ENCODE measurements around the gene GCGR. TPM values are rescaled to one million over a fixed set of nuclear protein-coding genes. Genes with fewer than 3 reads are reported as not detected.
A peak's percentile ranks its signal among the peaks of the same experiment; 100 is the strongest.

Gene GCGR
- total and polyA plus RNA-seq, 2 of the 13 experiments (the other 11 are each of a cell fraction or from before 2014, with no cell fraction given), result 0.04 to 0.13 TPM

- no peak for TF ChIP-seq GLI4 (CRISPR knock-in tag; IDR thresholded peaks at IDR 0.05; ENCODE audit: borderline replicate concordance)
- no peak for TF ChIP-seq ZNF496 (CRISPR knock-in tag; IDR thresholded peaks at IDR 0.05; ENCODE audit: insufficient replicate concordance)
- no peak for TF ChIP-seq ZNF34 (CRISPR knock-in tag; IDR thresholded peaks at IDR 0.05; ENCODE audit: borderline replicate concordance)
- TF ChIP-seq ZFP82 (CRISPR knock-in tag; IDR thresholded peaks at IDR 0.05; ENCODE audit: borderline replicate concordance), result 0 out of 2 replicates have a peak, but pooled peaks have one; percentile 27
- TF ChIP-seq, protein P1, sequence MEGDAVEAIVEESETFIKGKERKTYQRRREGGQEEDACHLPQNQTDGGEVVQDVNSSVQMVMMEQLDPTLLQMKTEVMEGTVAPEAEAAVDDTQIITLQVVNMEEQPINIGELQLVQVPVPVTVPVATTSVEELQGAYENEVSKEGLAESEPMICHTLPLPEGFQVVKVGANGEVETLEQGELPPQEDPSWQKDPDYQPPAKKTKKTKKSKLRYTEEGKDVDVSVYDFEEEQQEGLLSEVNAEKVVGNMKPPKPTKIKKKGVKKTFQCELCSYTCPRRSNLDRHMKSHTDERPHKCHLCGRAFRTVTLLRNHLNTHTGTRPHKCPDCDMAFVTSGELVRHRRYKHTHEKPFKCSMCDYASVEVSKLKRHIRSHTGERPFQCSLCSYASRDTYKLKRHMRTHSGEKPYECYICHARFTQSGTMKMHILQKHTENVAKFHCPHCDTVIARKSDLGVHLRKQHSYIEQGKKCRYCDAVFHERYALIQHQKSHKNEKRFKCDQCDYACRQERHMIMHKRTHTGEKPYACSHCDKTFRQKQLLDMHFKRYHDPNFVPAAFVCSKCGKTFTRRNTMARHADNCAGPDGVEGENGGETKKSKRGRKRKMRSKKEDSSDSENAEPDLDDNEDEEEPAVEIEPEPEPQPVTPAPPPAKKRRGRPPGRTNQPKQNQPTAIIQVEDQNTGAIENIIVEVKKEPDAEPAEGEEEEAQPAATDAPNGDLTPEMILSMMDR (CRISPR knock-in tag; IDR thresholded peaks at IDR 0.05), result no peak
- TF ChIP-seq SATB2 (CRISPR knock-in tag; IDR thresholded peaks at IDR 0.05), result no peak
- peak; percentile 24; the same call in 1 of the 2 replicates for TF ChIP-seq SSRP1 (CRISPR knock-in tag; IDR thresholded peaks at IDR 0.05)
- no peak for TF ChIP-seq RFX1 (IDR thresholded peaks at IDR 0.05)
- 0 out of 2 replicates have a peak, but pooled peaks have one; percentile 26 for TF ChIP-seq DPF2 (CRISPR knock-in tag; IDR thresholded peaks at IDR 0.05; ENCODE audit: borderline replicate concordance, low read depth)
- TF ChIP-seq TCF7L2 (IDR thresholded peaks at IDR 0.05; ENCODE audit: low read depth, low read length), result no peak
- TF ChIP-seq, protein P2, sequence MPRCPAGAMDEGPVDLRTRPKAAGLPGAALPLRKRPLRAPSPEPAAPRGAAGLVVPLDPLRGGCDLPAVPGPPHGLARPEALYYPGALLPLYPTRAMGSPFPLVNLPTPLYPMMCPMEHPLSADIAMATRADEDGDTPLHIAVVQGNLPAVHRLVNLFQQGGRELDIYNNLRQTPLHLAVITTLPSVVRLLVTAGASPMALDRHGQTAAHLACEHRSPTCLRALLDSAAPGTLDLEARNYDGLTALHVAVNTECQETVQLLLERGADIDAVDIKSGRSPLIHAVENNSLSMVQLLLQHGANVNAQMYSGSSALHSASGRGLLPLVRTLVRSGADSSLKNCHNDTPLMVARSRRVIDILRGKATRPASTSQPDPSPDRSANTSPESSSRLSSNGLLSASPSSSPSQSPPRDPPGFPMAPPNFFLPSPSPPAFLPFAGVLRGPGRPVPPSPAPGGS (CRISPR knock-in tag; IDR thresholded peaks at IDR 0.05), result 0 out of 2 replicates have a peak, but pooled peaks have one; percentile 35
- no peak for TF ChIP-seq TFDP1 (CRISPR knock-in tag; IDR thresholded peaks at IDR 0.05; ENCODE audit: borderline replicate concordance)
- TF ChIP-seq, protein P3, sequence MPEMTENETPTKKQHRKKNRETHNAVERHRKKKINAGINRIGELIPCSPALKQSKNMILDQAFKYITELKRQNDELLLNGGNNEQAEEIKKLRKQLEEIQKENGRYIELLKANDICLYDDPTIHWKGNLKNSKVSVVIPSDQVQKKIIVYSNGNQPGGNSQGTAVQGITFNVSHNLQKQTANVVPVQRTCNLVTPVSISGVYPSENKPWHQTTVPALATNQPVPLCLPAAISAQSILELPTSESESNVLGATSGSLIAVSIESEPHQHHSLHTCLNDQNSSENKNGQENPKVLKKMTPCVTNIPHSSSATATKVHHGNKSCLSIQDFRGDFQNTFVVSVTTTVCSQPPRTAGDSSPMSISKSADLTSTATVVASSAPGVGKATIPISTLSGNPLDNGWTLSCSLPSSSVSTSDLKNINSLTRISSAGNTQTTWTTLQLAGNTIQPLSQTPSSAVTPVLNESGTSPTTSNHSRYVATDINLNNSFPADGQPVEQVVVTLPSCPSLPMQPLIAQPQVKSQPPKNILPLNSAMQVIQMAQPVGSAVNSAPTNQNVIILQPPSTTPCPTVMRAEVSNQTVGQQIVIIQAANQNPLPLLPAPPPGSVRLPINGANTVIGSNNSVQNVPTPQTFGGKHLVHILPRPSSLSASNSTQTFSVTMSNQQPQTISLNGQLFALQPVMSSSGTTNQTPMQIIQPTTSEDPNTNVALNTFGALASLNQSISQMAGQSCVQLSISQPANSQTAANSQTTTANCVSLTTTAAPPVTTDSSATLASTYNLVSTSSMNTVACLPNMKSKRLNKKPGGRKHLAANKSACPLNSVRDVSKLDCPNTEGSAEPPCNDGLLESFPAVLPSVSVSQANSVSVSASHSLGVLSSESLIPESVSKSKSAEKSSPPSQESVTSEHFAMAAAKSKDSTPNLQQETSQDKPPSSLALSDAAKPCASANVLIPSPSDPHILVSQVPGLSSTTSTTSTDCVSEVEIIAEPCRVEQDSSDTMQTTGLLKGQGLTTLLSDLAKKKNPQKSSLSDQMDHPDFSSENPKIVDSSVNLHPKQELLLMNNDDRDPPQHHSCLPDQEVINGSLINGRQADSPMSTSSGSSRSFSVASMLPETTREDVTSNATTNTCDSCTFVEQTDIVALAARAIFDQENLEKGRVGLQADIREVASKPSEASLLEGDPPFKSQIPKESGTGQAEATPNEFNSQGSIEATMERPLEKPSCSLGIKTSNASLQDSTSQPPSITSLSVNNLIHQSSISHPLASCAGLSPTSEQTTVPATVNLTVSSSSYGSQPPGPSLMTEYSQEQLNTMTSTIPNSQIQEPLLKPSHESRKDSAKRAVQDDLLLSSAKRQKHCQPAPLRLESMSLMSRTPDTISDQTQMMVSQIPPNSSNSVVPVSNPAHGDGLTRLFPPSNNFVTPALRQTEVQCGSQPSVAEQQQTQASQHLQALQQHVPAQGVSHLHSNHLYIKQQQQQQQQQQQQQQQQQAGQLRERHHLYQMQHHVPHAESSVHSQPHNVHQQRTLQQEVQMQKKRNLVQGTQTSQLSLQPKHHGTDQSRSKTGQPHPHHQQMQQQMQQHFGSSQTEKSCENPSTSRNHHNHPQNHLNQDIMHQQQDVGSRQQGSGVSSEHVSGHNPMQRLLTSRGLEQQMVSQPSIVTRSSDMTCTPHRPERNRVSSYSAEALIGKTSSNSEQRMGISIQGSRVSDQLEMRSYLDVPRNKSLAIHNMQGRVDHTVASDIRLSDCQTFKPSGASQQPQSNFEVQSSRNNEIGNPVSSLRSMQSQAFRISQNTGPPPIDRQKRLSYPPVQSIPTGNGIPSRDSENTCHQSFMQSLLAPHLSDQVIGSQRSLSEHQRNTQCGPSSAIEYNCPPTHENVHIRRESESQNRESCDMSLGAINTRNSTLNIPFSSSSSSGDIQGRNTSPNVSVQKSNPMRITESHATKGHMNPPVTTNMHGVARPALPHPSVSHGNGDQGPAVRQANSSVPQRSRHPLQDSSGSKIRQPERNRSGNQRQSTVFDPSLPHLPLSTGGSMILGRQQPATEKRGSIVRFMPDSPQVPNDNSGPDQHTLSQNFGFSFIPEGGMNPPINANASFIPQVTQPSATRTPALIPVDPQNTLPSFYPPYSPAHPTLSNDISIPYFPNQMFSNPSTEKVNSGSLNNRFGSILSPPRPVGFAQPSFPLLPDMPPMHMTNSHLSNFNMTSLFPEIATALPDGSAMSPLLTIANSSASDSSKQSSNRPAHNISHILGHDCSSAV (CRISPR knock-in tag; IDR thresholded peaks at IDR 0.05; ENCODE audit: borderline replicate concordance), result no peak
Observed at GRCh38 chr17:81863123-81863675, 59.2 kb downstream of the GCGR start (continued).

Measured in HepG2 (cell line).